Activated naive CD8-positive, alpha-beta T cell (primary cell): ENCODE measurements around the gene NTN3.

Experiments used
- H3K27ac Mint-ChIP-seq: one replicate; pipeline ENCODE4 v1.8.0; 2021; ENCODE audit warnings: mixed read lengths
- H3K27me3 Mint-ChIP-seq: one replicate; pipeline ENCODE4 v1.8.0; 2021; ENCODE audit warnings: mixed read lengths
- H3K36me3 Mint-ChIP-seq: one replicate; pipeline ENCODE4 v1.8.0; 2021; ENCODE audit warnings: mixed read lengths
- H3K4me1 Mint-ChIP-seq: one replicate; pipeline ENCODE4 v1.8.0; 2021; ENCODE audit warnings: low read depth, mixed read lengths
- H3K4me3 Mint-ChIP-seq: one replicate; pipeline ENCODE4 v1.8.0; 2021; ENCODE audit warnings: mild to moderate bottlenecking, mixed read lengths
- H3K9me3 Mint-ChIP-seq: one replicate; pipeline ENCODE4 v1.8.0; 2021; ENCODE audit warnings: low read depth, mixed read lengths

Gene NTN3

GRCh38 chr16:2467528-2468232 lies 3.4 kb upstream of the NTN3 start:
- Mint-ChIP-seq H3K27ac (no peak overlapping the region), H3K4me3 (peak overlapping the region; percentile 27), H3K36me3 (no peaks in the 10 kb centered on the region), H3K4me1 (peaks cover 7% of the 10 kb centered on the region), H3K27me3 (peaks cover 6% of the 10 kb centered on the region), H3K9me3 (no peaks in the 10 kb centered on the region)

GRCh38 chr16:2468233-2468724 lies 2.8 kb upstream of the NTN3 start:
- H3K9me3 Mint-ChIP-seq, result no peaks in the 10 kb centered on the region
- H3K36me3 Mint-ChIP-seq, result no peaks in the 10 kb centered on the region
- H3K4me1 Mint-ChIP-seq, result peaks cover 7% of the 10 kb centered on the region
- no peak overlapping the region for H3K27ac Mint-ChIP-seq
- H3K4me3 Mint-ChIP-seq, result peak overlapping the region; percentile 40
- H3K27me3 Mint-ChIP-seq, result peaks cover 6% of the 10 kb centered on the region

GRCh38 chr16:2468725-2469398 lies 2.2 kb upstream of the NTN3 start:
- peaks cover 8% of the 10 kb centered on the region for H3K4me1 Mint-ChIP-seq
- H3K4me3 Mint-ChIP-seq, result no peak overlapping the region
- H3K27ac Mint-ChIP-seq, result no peak overlapping the region
- no peaks in the 10 kb centered on the region for H3K9me3 Mint-ChIP-seq
- H3K36me3 Mint-ChIP-seq, result no peaks in the 10 kb centered on the region
- peaks cover 6% of the 10 kb centered on the region for H3K27me3 Mint-ChIP-seq

GRCh38 chr16:2469399-2470233 lies 1.5 kb upstream of the NTN3 start:
- Mint-ChIP-seq H3K27ac (no peak overlapping the region), H3K4me1 (peaks cover 8% of the 10 kb centered on the region), H3K27me3 (peaks cover 6% of the 10 kb centered on the region), H3K9me3 (no peaks in the 10 kb centered on the region), H3K4me3 (peak overlapping the region; percentile 47), H3K36me3 (no peaks in the 10 kb centered on the region)

- no peak overlapping the region for H3K27ac Mint-ChIP-seq
Observed at GRCh38 chr16:2470234-2470601, 879 bp upstream of the NTN3 start.

GRCh38 chr16:2470603-2471015 lies 488 bp upstream of the NTN3 start:
- no peaks in the 10 kb centered on the region for H3K36me3 Mint-ChIP-seq
- H3K4me3 Mint-ChIP-seq, result no peak overlapping the region

More at GRCh38 chr16:2470234-2470601, 879 bp upstream of the NTN3 start:
- Mint-ChIP-seq H3K9me3 (no peaks in the 10 kb centered on the region), H3K36me3 (no peaks in the 10 kb centered on the region), H3K4me3 (no peak overlapping the region), H3K27me3 (peaks cover 6% of the 10 kb centered on the region), H3K4me1 (peaks cover 8% of the 10 kb centered on the region)

GRCh38 chr16:2471653-2472487 lies 773 bp downstream of the NTN3 start:
- no peak overlapping the region for H3K4me3 Mint-ChIP-seq
- H3K27ac Mint-ChIP-seq, result no peak overlapping the region
- H3K36me3 Mint-ChIP-seq, result no peaks in the 10 kb centered on the region
- H3K4me1 Mint-ChIP-seq, result peaks cover 17% of the 10 kb centered on the region
- H3K27me3 Mint-ChIP-seq, result peaks cover 6% of the 10 kb centered on the region
- no peaks in the 10 kb centered on the region for H3K9me3 Mint-ChIP-seq

More at GRCh38 chr16:2470603-2471015, 488 bp upstream of the NTN3 start:
- H3K27ac Mint-ChIP-seq, result no peak overlapping the region
- no peaks in the 10 kb centered on the region for H3K9me3 Mint-ChIP-seq
- H3K4me1 Mint-ChIP-seq, result peaks cover 8% of the 10 kb centered on the region
- H3K27me3 Mint-ChIP-seq, result peaks cover 6% of the 10 kb centered on the region

- H3K36me3 Mint-ChIP-seq, result no peaks in the 10 kb centered on the region
- H3K4me1 Mint-ChIP-seq, result peaks cover 17% of the 10 kb centered on the region
- no peaks in the 10 kb centered on the region for H3K9me3 Mint-ChIP-seq
- H3K27ac Mint-ChIP-seq, result no peak overlapping the region
- peak overlapping the region; percentile 79 for H3K4me3 Mint-ChIP-seq
- H3K27me3 Mint-ChIP-seq, result peaks cover 6% of the 10 kb centered on the region
Observed at GRCh38 chr16:2472488-2472864, 1.4 kb downstream of the NTN3 start.

GRCh38 chr16:2472885-2473445 lies 1.9 kb downstream of the NTN3 start:
- Mint-ChIP-seq H3K4me3 (peak overlapping the region; percentile 79), H3K36me3 (no peaks in the 10 kb centered on the region), H3K27ac (no peak overlapping the region), H3K4me1 (peaks cover 17% of the 10 kb centered on the region), H3K9me3 (no peaks in the 10 kb centered on the region), H3K27me3 (peaks cover 6% of the 10 kb centered on the region)

GRCh38 chr16:2473446-2473926 lies 2.4 kb downstream of the NTN3 start:
- H3K4me1 Mint-ChIP-seq, result peaks cover 15% of the 10 kb centered on the region
- H3K27me3 Mint-ChIP-seq, result peaks cover 6% of the 10 kb centered on the region
- no peak overlapping the region for H3K27ac Mint-ChIP-seq
- no peaks in the 10 kb centered on the region for H3K36me3 Mint-ChIP-seq
- H3K9me3 Mint-ChIP-seq, result no peaks in the 10 kb centered on the region
- peak overlapping the region; percentile 79 for H3K4me3 Mint-ChIP-seq

- peaks cover 6% of the 10 kb centered on the region for H3K27me3 Mint-ChIP-seq
- H3K36me3 Mint-ChIP-seq, result no peaks in the 10 kb centered on the region
- peak overlapping the region; percentile 74 for H3K4me3 Mint-ChIP-seq
- H3K4me1 Mint-ChIP-seq, result peaks cover 15% of the 10 kb centered on the region
- peak overlapping the region; percentile 64 for H3K27ac Mint-ChIP-seq
- H3K9me3 Mint-ChIP-seq, result no peaks in the 10 kb centered on the region
Observed at GRCh38 chr16:2473999-2474876, 3.1 kb downstream of the NTN3 start.

- peak within 1 kb of the TSS; percentile 64 for H3K27ac Mint-ChIP-seq
- H3K9me3 Mint-ChIP-seq, result no peaks in the 10 kb centered on the region
- no peaks in the 10 kb centered on the region for H3K36me3 Mint-ChIP-seq
- H3K4me1 Mint-ChIP-seq, result peaks cover 12% of the 10 kb centered on the region
- H3K27me3 Mint-ChIP-seq, result peaks cover 3% of the 10 kb centered on the region
- peak within 1 kb of the TSS; percentile 74 for H3K4me3 Mint-ChIP-seq
Observed at GRCh38 chr16:2474877-2475412, 3.8 kb downstream of the NTN3 start, which contains the start of gene TBC1D24. TSS of gene TBC1D24 (plus strand) at chr16:2475127. CDS start at chr16:2496149, 21,022 bp downstream.
